Endodermal cell (in vitro differentiated cells): Measurements from ENCODE around the gene TBCE. TPM values are rescaled to one million over a fixed set of nuclear protein-coding genes. Genes with fewer than 3 reads are reported as not detected.

Experiments used
- DNase-seq: peaks from one replicate; pipeline ENCODE4 v3.0.0-alpha.2; 2017
- H3K27ac ChIP-seq: 2 replicates; pipeline ENCODE4 v1.5.1; 2013; ENCODE audit warnings: mild to moderate bottlenecking, low read depth, low read length, moderate library complexity
- H3K27me3 ChIP-seq: 2 replicates; pipeline ENCODE4 v1.6.1; 2013; ENCODE audit warnings: mild to moderate bottlenecking, low read length, moderate library complexity; ENCODE audit not compliant: insufficient read depth, control insufficient read depth, poor library complexity, severe bottlenecking
- H3K36me3 ChIP-seq: 2 replicates; pipeline ENCODE4 v1.7.0; 2013; ENCODE audit warnings: mild to moderate bottlenecking, low read length, moderate library complexity; ENCODE audit not compliant: control insufficient read depth, insufficient read depth
- H3K4me1 ChIP-seq: one replicate; pipeline ENCODE4 v1.7.0; 2013; ENCODE audit warnings: low read length; ENCODE audit not compliant: control insufficient read depth, insufficient read depth
- H3K4me3 ChIP-seq: 2 replicates; pipeline ENCODE4 v1.5.1; 2013; ENCODE audit warnings: mild to moderate bottlenecking, low read length, moderate library complexity
- H3K9ac ChIP-seq: 2 replicates; pipeline ENCODE4 v1.6.1; 2013; ENCODE audit warnings: mild to moderate bottlenecking, low read length, moderate library complexity; ENCODE audit not compliant: poor library complexity, severe bottlenecking; ENCODE audit errors: extremely low read depth
- H3K9me3 ChIP-seq: 2 replicates; pipeline ENCODE4 v1.6.1; 2013; ENCODE audit warnings: mild to moderate bottlenecking, low read length, moderate library complexity; ENCODE audit not compliant: control insufficient read depth
- H3K27ac Mint-ChIP-seq: 2 replicates; pipeline ENCODE4 v1.8.0; 2020; ENCODE audit warnings: mixed read lengths
- H3K27me3 Mint-ChIP-seq: 2 replicates; pipeline ENCODE4 v1.8.0; 2021; ENCODE audit warnings: mild to moderate bottlenecking, mixed read lengths; ENCODE audit not compliant: insufficient read depth
- H3K36me3 Mint-ChIP-seq: 2 replicates; pipeline ENCODE4 v1.8.0; 2020; ENCODE audit warnings: low read depth, mixed read lengths
- H3K4me1 Mint-ChIP-seq: 2 replicates; pipeline ENCODE4 v1.8.0; 2020; ENCODE audit warnings: mixed read lengths
- H3K4me3 Mint-ChIP-seq: 2 replicates; pipeline ENCODE4 v1.8.0; 2020; ENCODE audit warnings: mild to moderate bottlenecking, moderate library complexity, mixed read lengths
- H3K9me3 Mint-ChIP-seq: 2 replicates; pipeline ENCODE4 v1.8.0; 2020; ENCODE audit warnings: mild to moderate bottlenecking, mixed read lengths
- CTCF ChIP-seq: fragments of 200-600 bp; sonication (generic); conservative IDR thresholded peaks from 2 replicates; pipeline ENCODE4 v1.5.0; 2021; ENCODE audit warnings: antibody characterized with exemption, mild to moderate bottlenecking
- WGBS, 2 experiments: methylation state at CpG; one replicate each; pipeline versions ENCODE4 v1.1.5 to v1.1.7; 2013; ENCODE audit warnings: missing lambda C conversion rate in 2 of 2, mixed read lengths in 1 of 2; ENCODE audit not compliant: insufficient coverage in 1 of 2, insufficient read length in 1 of 2; 5-methylcytosine and 5-hydroxymethylcytosine counted together
- total RNA-seq, 2 donors: library from RNA; stranded (reverse); fragmentation: NEBNext Ultra II Directional in 1 of 2; extraction: Animal tissue kit (Norgen Biotek cat#: 25700) in 1 of 2; gene quantifications; 2 replicates in 1 of 2; 3 replicates in 1 of 2; pipeline ENCODE4 v1.2.1, GENCODE V29; 2021

The TBCE gene
- total RNA-seq, 2 donors from 2014 or later = 31.8 to 33.3 TPM

DNA sequence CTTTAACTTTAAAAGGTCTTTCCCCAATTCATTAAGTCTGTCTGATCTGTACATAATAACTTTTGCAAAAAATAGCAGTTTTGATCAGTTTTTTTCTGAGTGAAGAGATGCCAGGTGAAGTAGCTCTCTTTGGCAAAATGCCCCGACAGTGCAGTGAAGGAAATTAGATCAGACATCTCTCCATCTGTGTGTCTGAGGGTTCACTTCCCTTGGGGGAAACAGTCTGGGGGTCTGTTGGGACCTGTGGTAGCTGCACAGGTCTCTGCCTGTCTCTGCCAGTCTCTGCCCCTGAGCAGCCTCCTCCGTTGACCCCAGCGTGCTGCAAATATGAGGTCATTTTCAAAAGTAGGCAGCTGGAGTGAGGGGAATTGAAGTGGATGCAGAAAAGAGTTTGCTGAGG, 54.5 kb downstream of the TBCE start:
- H3K36me3 ChIP-seq = peaks cover 7% of the 10 kb centered on the region
- no peak for TF ChIP-seq CTCF
- H3K27me3 ChIP-seq = no peaks in the 10 kb centered on the region
- 95 to 100% methylated on average over 3 of the region's 3 CpGs for WGBS, 2 experiments
- Mint-ChIP-seq H3K9me3 (no peaks in the 10 kb centered on the region), H3K4me3 (no peak overlapping the region), H3K27me3 (no peaks in the 10 kb centered on the region), H3K36me3 (peaks cover 16% of the 10 kb centered on the region), H3K4me1 (peaks cover 18% of the 10 kb centered on the region), H3K27ac (no peak overlapping the region)
- H3K27ac ChIP-seq = no peak overlapping the region
- H3K4me3 ChIP-seq = no peak overlapping the region
- H3K9ac ChIP-seq = no peak overlapping the region
- DNase-seq = no peak
- H3K9me3 ChIP-seq = no peaks in the 10 kb centered on the region
- no peaks in the 10 kb centered on the region for H3K4me1 ChIP-seq

DNA sequence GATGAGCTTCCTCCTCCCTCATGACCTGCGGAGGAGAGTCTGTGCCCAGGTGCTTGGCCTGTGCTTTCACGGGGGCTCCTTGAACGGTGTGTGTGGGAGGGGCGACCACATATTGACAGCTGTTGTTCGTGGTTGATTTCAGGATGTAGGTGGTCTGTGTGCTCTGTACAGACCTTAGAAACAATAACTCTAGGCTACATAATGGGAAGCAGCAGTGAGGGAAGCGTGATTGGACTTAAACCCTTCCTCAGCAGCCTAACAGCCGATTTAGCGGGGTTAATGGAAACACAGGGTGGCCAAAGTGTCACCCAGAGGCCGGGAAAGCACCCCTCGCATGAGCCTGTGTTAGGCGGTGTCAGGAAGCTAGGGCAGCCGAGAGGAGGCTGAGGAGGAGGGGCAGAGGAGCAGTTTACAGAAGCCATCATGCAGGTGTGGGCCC, 56.0 kb downstream of the TBCE start:
- no peaks in the 10 kb centered on the region for H3K27me3 Mint-ChIP-seq
- H3K4me3 ChIP-seq = no peak overlapping the region
- no peak overlapping the region for H3K27ac ChIP-seq
- peaks cover 15% of the 10 kb centered on the region for H3K36me3 ChIP-seq
- H3K9me3 Mint-ChIP-seq = no peaks in the 10 kb centered on the region
- DNase-seq = no peak
- WGBS, 2 experiments = 83 to 100% methylated on average over 4 to 12 of the region's 12 CpGs
- no peak overlapping the region for H3K9ac ChIP-seq
- H3K27me3 ChIP-seq = no peaks in the 10 kb centered on the region
- H3K36me3 Mint-ChIP-seq = peaks cover 21% of the 10 kb centered on the region
- H3K4me3 Mint-ChIP-seq = no peak overlapping the region
- peaks cover 18% of the 10 kb centered on the region for H3K4me1 Mint-ChIP-seq
- no peak for TF ChIP-seq CTCF
- H3K27ac Mint-ChIP-seq = peak overlapping the region; percentile 84
- H3K4me1 ChIP-seq = no peaks in the 10 kb centered on the region
- H3K9me3 ChIP-seq = no peaks in the 10 kb centered on the region

DNA sequence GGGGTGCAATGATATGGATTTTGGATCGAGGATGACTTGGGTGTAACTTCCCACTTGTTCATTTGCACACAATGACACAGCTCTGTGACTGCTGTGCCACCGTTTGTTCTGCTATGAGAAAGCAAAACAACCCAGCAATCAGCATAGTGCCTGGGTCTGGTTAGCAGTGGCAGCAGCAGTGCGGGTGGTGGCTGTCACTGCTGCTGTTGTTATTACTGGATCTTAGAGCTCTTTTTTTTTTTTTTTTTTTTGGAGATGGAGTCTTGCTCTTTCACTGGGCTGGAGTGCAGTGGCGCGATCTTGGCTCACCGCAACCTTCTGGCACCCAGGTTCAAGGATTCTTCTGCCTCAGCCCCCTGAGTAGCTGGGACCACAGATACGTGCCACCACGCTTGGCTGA, 56.9 kb downstream of the TBCE start:
- Histone ChIP-seq H3K36me3 (peaks cover 13% of the 10 kb centered on the region), H3K4me3 (no peak overlapping the region), H3K9ac (no peak overlapping the region), H3K27ac (no peak overlapping the region), H3K4me1 (no peaks in the 10 kb centered on the region), H3K27me3 (no peaks in the 10 kb centered on the region), H3K9me3 (no peaks in the 10 kb centered on the region)
- Mint-ChIP-seq H3K36me3 (peaks cover 23% of the 10 kb centered on the region), H3K4me3 (no peak overlapping the region), H3K27me3 (no peaks in the 10 kb centered on the region), H3K27ac (peak overlapping the region; percentile 50), H3K9me3 (no peaks in the 10 kb centered on the region), H3K4me1 (peaks cover 18% of the 10 kb centered on the region)
- 87 to 100% methylated on average over 3 to 8 of the region's 8 CpGs for WGBS, 2 experiments
- no peak for DNase-seq
- no peak for TF ChIP-seq CTCF
